Activated T-cell treated with anti-CD3 and anti-CD28 coated beads, Interleukin-2, amount 50 U/mL, for 1 hour (primary cell): Measurements from ENCODE around the gene SNORC.
A peak's percentile ranks its signal among the peaks of the same experiment; 100 is the strongest.

ENCODE experiments used
- DNase-seq: peaks from one replicate; pipeline ENCODE4 v3.0.0-alpha.2; 2020

SNORC gene

GRCh38 chr2:232884549-232885263 is 14.6 kb downstream of the SNORC start:
- no peak for DNase-seq

- no peak for DNase-seq
Measured at GRCh38 chr2:232885264-232885961, 15.3 kb downstream of the SNORC start.

- DNase-seq = no peak
Measured at GRCh38 chr2:232886176-232886575, 16.1 kb downstream of the SNORC start.

GRCh38 chr2:232886632-232887031 is 16.6 kb downstream of the SNORC start:
- peak; percentile 2 for DNase-seq

- DNase-seq = peak; percentile 6
Measured at GRCh38 chr2:232887171-232887850, 17.2 kb downstream of the SNORC start.

GRCh38 chr2:232888099-232888836 is 18.2 kb downstream of the SNORC start:
- DNase-seq = no peak

- DNase-seq = peak; percentile 1
Measured at GRCh38 chr2:232888839-232889529, 18.9 kb downstream of the SNORC start.

- DNase-seq = peak; percentile 8
Measured at GRCh38 chr2:232889876-232890401, 19.9 kb downstream of the SNORC start.

- peak; percentile 1 for DNase-seq
Measured at GRCh38 chr2:232890536-232890895, 20.5 kb downstream of the SNORC start.

- DNase-seq = peak; percentile 13
Measured at GRCh38 chr2:232890896-232891601, 21.0 kb downstream of the SNORC start.

GRCh38 chr2:232891621-232892071 is 21.6 kb downstream of the SNORC start:
- DNase-seq = no peak

GRCh38 chr2:232892221-232892620 is 22.2 kb downstream of the SNORC start:
- no peak for DNase-seq

- peak; percentile 4 for DNase-seq
Measured at GRCh38 chr2:232892843-232893242, 22.8 kb downstream of the SNORC start.

GRCh38 chr2:232893834-232894233 is 23.8 kb downstream of the SNORC start:
- no peak for DNase-seq

GRCh38 chr2:232894251-232894650 is 24.2 kb downstream of the SNORC start:
- DNase-seq = no peak

- no peak for DNase-seq
Measured at GRCh38 chr2:232894746-232895145, 24.7 kb downstream of the SNORC start.

- no peak for DNase-seq
Measured at GRCh38 chr2:232896111-232896510, 26.0 kb downstream of the SNORC start.

GRCh38 chr2:232896720-232897597 is 26.9 kb downstream of the SNORC start:
- no peak for DNase-seq

- no peak for DNase-seq
Measured at GRCh38 chr2:232897598-232898408, 27.7 kb downstream of the SNORC start.
